ENCODE results near the gene XAB2. TPM values are rescaled to one million over a fixed set of nuclear protein-coding genes. Genes with fewer than 3 reads are reported as not detected.

The XAB2 gene
- 10 to 100 TPM; 51.6 to 62.0 (median 54.3) TPM for total RNA-seq

DNA sequence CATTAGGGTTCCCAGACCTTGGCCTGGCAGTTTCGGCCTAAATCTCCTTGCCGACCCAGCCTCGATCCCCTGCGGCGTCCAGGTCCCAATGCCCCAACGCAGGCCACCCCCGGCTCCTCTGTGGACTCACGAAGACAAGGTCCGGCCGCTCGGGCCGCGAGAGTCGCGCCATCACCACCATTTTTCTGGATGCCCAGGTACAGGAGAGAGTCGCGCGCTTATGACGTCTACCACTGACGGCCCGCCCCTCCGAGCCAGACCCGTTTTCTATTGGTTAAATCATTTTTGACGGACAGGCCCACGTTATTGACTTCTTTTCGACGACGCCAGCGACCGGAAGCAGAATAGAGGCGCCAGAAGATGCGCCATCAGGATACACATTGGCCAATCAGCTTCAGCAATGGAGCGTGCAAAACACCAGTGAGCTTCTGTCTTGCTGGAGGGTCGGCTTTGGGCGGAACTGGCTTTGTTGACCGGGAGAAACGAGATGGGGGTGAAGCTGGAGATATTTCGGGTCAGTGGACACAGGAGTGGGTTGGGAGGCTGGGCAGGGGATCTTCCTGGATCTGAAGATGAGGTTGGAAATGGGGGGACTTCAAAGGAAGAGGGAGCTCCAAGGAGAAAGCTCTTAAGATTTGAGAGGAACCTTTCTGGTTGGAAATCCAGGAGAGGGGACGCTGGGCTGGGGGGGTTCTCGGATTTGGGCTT, at the start of gene XAB2, which contains the start of gene PET100:
Gene XAB2 (minus strand): TSS at position 199 of the 708 bp plus-strand sequence. CDS start 18 bp downstream, at position 181.
Gene PET100 (plus strand): TSS at position 447 of the 708 bp plus-strand sequence. CDS start 41 bp downstream, at position 488.
- peak; percentile 94 to 99 for DNase-seq (ENCODE audit: low spot score in 2 of 2)
- peak in 1 of 5 experiments; percentile 41 for TF ChIP-seq CTCF (IDR thresholded peaks at IDR 0.05)
- peak in 1 of 2 donors; percentile 71 for TF ChIP-seq POLR2A (IDR thresholded peaks at IDR 0.05)
- peak; percentile 91 to 96 for TF ChIP-seq EP300 (IDR thresholded peaks at IDR 0.05)
- Histone ChIP-seq H3K27me3 (no peaks in the 10 kb centered on the region), H3K36me3 (peaks cover 0 to 44% (median 2%) of the 10 kb centered on the region in 3 donors), H3K4me1 (peaks cover 4 to 39% (median 25%) of the 10 kb centered on the region in 4 donors), H3K4me3 (peak within 1 kb of the TSS; percentile 81 to 100 (median 90)), H3K27ac (peak within 1 kb of the TSS; percentile 78 to 93 (median 90)), H3K9me3 (no peaks in the 10 kb centered on the region)
- whole genome bisulfite sequencing, 2 donors: 0% methylated on average over 38 to 40 of the region's 40 CpGs

DNA sequence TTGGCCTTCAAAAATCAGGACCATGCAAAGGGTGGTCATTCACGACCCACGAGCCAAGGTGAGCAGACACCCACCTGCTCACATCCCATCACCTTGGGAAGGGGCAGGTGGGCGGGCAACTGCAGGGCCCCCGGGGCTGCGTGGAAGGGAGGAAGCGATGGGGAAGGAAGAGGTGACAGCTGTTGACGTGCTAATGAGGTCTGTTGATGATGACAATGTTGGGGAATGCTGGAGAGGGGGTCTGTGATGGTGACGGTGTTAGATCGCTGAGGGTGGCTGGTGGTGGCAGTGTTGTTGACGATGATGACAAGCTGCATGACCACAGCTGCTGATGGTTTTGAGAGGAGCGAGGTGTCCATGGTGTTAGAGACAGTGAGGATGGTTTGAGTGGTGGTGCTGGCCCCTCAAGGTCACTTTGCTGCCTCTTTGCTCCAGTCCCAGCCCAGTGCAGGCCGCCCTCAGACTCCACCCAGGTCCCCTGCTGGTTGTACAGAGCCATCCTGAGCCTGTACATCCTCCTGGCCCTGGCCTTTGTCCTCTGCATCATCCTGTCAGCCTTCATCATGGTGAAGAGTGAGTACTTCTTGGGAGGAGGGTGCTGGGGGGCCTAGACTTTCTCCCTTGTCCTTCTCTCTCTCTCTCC, 48.4 kb upstream of the XAB2 start:
- H3K27me3 ChIP-seq: peaks cover 0 to 35% of the 10 kb centered on the region in 2 donors
- DNase-seq (ENCODE audit: low spot score in 2 of 2): no peak
- 53 to 58% methylated on average over 12 of the region's 12 CpGs for WGBS, 2 donors
- H3K9me3 ChIP-seq: no peaks in the 10 kb centered on the region
- TF ChIP-seq EP300 (IDR thresholded peaks at IDR 0.05) (no peak), CTCF (IDR thresholded peaks at IDR 0.05) (no peak), POLR2A (IDR thresholded peaks at IDR 0.05) (no peak)
- H3K36me3 ChIP-seq: peaks cover 0 to 8% (median 0%) of the 10 kb centered on the region in 3 donors
- no peak overlapping the region for H3K4me3 ChIP-seq
- H3K27ac ChIP-seq: no peak overlapping the region
- H3K4me1 ChIP-seq: peaks cover 0 to 24% (median 10%) of the 10 kb centered on the region in 4 donors

GRCh38 chr19:7676854-7677253, 47.5 kb upstream of the XAB2 start, which contains the start of gene MCEMP1:
Gene MCEMP1, plus strand, starts transcription at chr19:7677090. Its CDS starts 31 bp downstream, at chr19:7677121.
- 37 to 46% methylated on average over 10 of the region's 10 CpGs for WGBS, 2 donors
- no peak within 1 kb of the TSS for H3K4me3 ChIP-seq

GRCh38 chr19:7676376-7676775, 47.0 kb upstream of the XAB2 start:
- 32 to 40% methylated on average over 7 of the region's 7 CpGs for WGBS, 2 donors
- no peak for DNase-seq (ENCODE audit: low spot score in 2 of 2)
- TF ChIP-seq CTCF (IDR thresholded peaks at IDR 0.05) (no peak), EP300 (IDR thresholded peaks at IDR 0.05) (no peak), POLR2A (IDR thresholded peaks at IDR 0.05) (no peak)
- Histone ChIP-seq H3K36me3 (no peaks in the 10 kb centered on the region), H3K27ac (no peak overlapping the region), H3K4me1 (peaks cover 0 to 12% (median 6%) of the 10 kb centered on the region in 4 donors), H3K4me3 (no peak overlapping the region), H3K27me3 (peaks cover 0 to 48% of the 10 kb centered on the region in 2 donors), H3K9me3 (no peaks in the 10 kb centered on the region)

More at GRCh38 chr19:7676854-7677253, 47.5 kb upstream of the XAB2 start, which contains the start of gene MCEMP1:
- H3K36me3 ChIP-seq: no peaks in the 10 kb centered on the region
- H3K27ac ChIP-seq: no peak within 1 kb of the TSS
- H3K4me1 ChIP-seq: peaks cover 0 to 17% (median 8%) of the 10 kb centered on the region in 4 donors
- H3K9me3 ChIP-seq: no peaks in the 10 kb centered on the region
- no peak for DNase-seq (ENCODE audit: low spot score in 2 of 2)
- no peak for TF ChIP-seq CTCF (IDR thresholded peaks at IDR 0.05)
- no peak for TF ChIP-seq POLR2A (IDR thresholded peaks at IDR 0.05)
- TF ChIP-seq EP300 (IDR thresholded peaks at IDR 0.05): no peak
- H3K27me3 ChIP-seq: peaks cover 0 to 44% of the 10 kb centered on the region in 2 donors

Data from tibial nerve (tissue), 4 donors.